Neural crest cell (in vitro differentiated cells): ENCODE results near the gene CYP17A1. TPM values are rescaled to one million over a fixed set of nuclear protein-coding genes. Genes with fewer than 3 reads are reported as not detected.

Experiments used
- DNase-seq: peaks from one replicate; pipeline ENCODE4 v3.0.0; 2021; ENCODE audit warnings: low read depth, mixed read lengths, low spot score
- H3K27ac Mint-ChIP-seq: one replicate; pipeline ENCODE4 v1.8.0; 2021; ENCODE audit warnings: mild to moderate bottlenecking, mixed read lengths; ENCODE audit not compliant: unreplicated experiment
- H3K27me3 Mint-ChIP-seq: 2 replicates; pipeline ENCODE4 v1.8.0; 2021; ENCODE audit warnings: low read depth, mild to moderate bottlenecking, mixed read lengths
- H3K36me3 Mint-ChIP-seq: 2 replicates; pipeline ENCODE4 v1.8.0; 2021; ENCODE audit warnings: low read depth, mild to moderate bottlenecking, mixed read lengths
- H3K4me1 Mint-ChIP-seq: 2 replicates; pipeline ENCODE4 v1.8.0; 2021; ENCODE audit warnings: mixed read lengths
- H3K4me3 Mint-ChIP-seq: one replicate; pipeline ENCODE4 v1.8.0; 2021; ENCODE audit warnings: mild to moderate bottlenecking, mixed read lengths
- H3K9me3 Mint-ChIP-seq: 2 replicates; pipeline ENCODE4 v1.8.0; 2021; ENCODE audit warnings: mixed read lengths
- CTCF ChIP-seq: fragments of 200-600 bp; sonication (generic); conservative IDR thresholded peaks from 2 replicates; pipeline ENCODE4 v1.5.0; 2021; ENCODE audit warnings: antibody characterized with exemption, mild to moderate bottlenecking
- total RNA-seq: library from RNA; stranded (reverse); gene quantifications from 2 replicates; pipeline ENCODE4 v1.2.1, GENCODE V29; 2021

CYP17A1 gene
- total RNA-seq, 1 donor from 2014 or later: not detected

- Mint-ChIP-seq H3K4me1 (peaks cover 23% of the 10 kb centered on the region), H3K9me3 (no peaks in the 10 kb centered on the region)
Observed at GRCh38 chr10:102804382-102805055, 32.7 kb downstream of the CYP17A1 start.

GRCh38 chr10:102802920-102803534, 34.2 kb downstream of the CYP17A1 start:
- H3K4me3 Mint-ChIP-seq: no peak overlapping the region
- peaks cover 7% of the 10 kb centered on the region for H3K36me3 Mint-ChIP-seq
- no peaks in the 10 kb centered on the region for H3K9me3 Mint-ChIP-seq
- peaks cover 19% of the 10 kb centered on the region for H3K4me1 Mint-ChIP-seq
- DNase-seq: no peak
- TF ChIP-seq CTCF: no peak
- H3K27me3 Mint-ChIP-seq: no peaks in the 10 kb centered on the region
- H3K27ac Mint-ChIP-seq: no peak overlapping the region

More at GRCh38 chr10:102804382-102805055, 32.7 kb downstream of the CYP17A1 start:
- Mint-ChIP-seq H3K4me3 (no peak overlapping the region), H3K36me3 (peaks cover 7% of the 10 kb centered on the region), H3K27ac (no peak overlapping the region), H3K27me3 (no peaks in the 10 kb centered on the region)
- TF ChIP-seq CTCF: no peak
- no peak for DNase-seq

GRCh38 chr10:102801978-102802377, 35.2 kb downstream of the CYP17A1 start:
- H3K4me3 Mint-ChIP-seq: no peak overlapping the region
- DNase-seq: no peak
- H3K4me1 Mint-ChIP-seq: peaks cover 21% of the 10 kb centered on the region
- H3K9me3 Mint-ChIP-seq: no peaks in the 10 kb centered on the region
- H3K27me3 Mint-ChIP-seq: no peaks in the 10 kb centered on the region
- TF ChIP-seq CTCF: no peak
- H3K36me3 Mint-ChIP-seq: peaks cover 7% of the 10 kb centered on the region
- H3K27ac Mint-ChIP-seq: no peak overlapping the region

GRCh38 chr10:102801496-102801895, 35.7 kb downstream of the CYP17A1 start:
- Mint-ChIP-seq H3K36me3 (peaks cover 7% of the 10 kb centered on the region), H3K27ac (no peak overlapping the region), H3K4me3 (no peak overlapping the region), H3K9me3 (no peaks in the 10 kb centered on the region), H3K4me1 (peaks cover 26% of the 10 kb centered on the region), H3K27me3 (no peaks in the 10 kb centered on the region)
- no peak for DNase-seq
- TF ChIP-seq CTCF: no peak

- DNase-seq: no peak
- Mint-ChIP-seq H3K4me1 (peaks cover 32% of the 10 kb centered on the region), H3K27me3 (no peaks in the 10 kb centered on the region)
Observed at GRCh38 chr10:102800611-102801335, 36.4 kb downstream of the CYP17A1 start.

More at GRCh38 chr10:102800611-102801335, 36.4 kb downstream of the CYP17A1 start:
- H3K4me3 Mint-ChIP-seq: no peak overlapping the region
- no peak overlapping the region for H3K27ac Mint-ChIP-seq
- TF ChIP-seq CTCF: no peak
- H3K9me3 Mint-ChIP-seq: no peaks in the 10 kb centered on the region
- peaks cover 7% of the 10 kb centered on the region for H3K36me3 Mint-ChIP-seq
